Thoracic aorta (tissue), 2 donors: Measurements from ENCODE around the gene MTCL1. TPM values are rescaled to one million over a fixed set of nuclear protein-coding genes. Genes with fewer than 3 reads are reported as not detected.

Source experiments
- ATAC-seq: fragments of 150-250 bp; one replicate; pipeline ENCODE4 v1.8.0; 2017; ENCODE audit warnings: low read depth; ENCODE audit not compliant: insufficient number of reproducible peaks, low FRiP score
- DNase-seq: peaks from one replicate; pipeline ENCODE4 v3.0.0-alpha.2; 2020; ENCODE audit warnings: low spot score
- H3K27ac ChIP-seq, 2 donors: fragments of 200-600 bp; sonication (generic); 1 replicate in 1 of 2; 2 replicates in 1 of 2; pipeline ENCODE4 v1.5.1; 2016; ENCODE audit warnings: mild to moderate bottlenecking in 2 of 2, moderate library complexity in 2 of 2
- H3K27me3 ChIP-seq: fragments of 200-600 bp; sonication (generic); replicated peaks from 2 replicates; pipeline ENCODE4 v1.6.0; 2016; ENCODE audit warnings: mild to moderate bottlenecking; ENCODE audit not compliant: insufficient read depth
- H3K36me3 ChIP-seq: fragments of 200-600 bp; sonication (generic); one replicate; pipeline ENCODE4 v1.5.1; 2016
- H3K4me1 ChIP-seq, 2 donors: fragments of 200-600 bp; sonication (generic); 1 replicate in 1 of 2; 2 replicates in 1 of 2; pipeline versions ENCODE4 v1.5.1 to v1.6.0; 2016; ENCODE audit warnings: low read depth in 2 of 2, mild to moderate bottlenecking in 1 of 2; ENCODE audit not compliant: control insufficient read depth in 1 of 2
- H3K4me3 ChIP-seq: fragments of 200-600 bp; sonication (generic); 2 replicates; pipeline ENCODE4 v1.5.1; 2016; ENCODE audit warnings: mild to moderate bottlenecking
- H3K9me3 ChIP-seq: fragments of 200-600 bp; sonication (generic); 2 replicates; pipeline ENCODE4 v1.5.1; 2016
- CTCF ChIP-seq: fragments of 200-600 bp; sonication (generic); IDR thresholded peaks from one replicate; pipeline ENCODE4 v1.5.1; 2019; ENCODE audit warnings: antibody characterized with exemption
- total RNA-seq, 2 donors: library from RNA; depleted of rRNA; stranded (reverse); fragments of >200 nt; gene quantifications; one replicate each; pipeline versions ENCODE4 v1.1.0 to v1.2.3, GENCODE V29; 2016

The MTCL1 gene
- total RNA-seq, 2 donors from 2014 or later, result 9.9 to 23.3 TPM

GRCh38 chr18:8794156-8794933, 89.0 kb downstream of the MTCL1 start:
- TF ChIP-seq CTCF, result no peak
- DNase-seq (no peak), ATAC-seq (no peak)
- Histone ChIP-seq H3K36me3 (no peaks in the 10 kb centered on the region), H3K27ac (no peak overlapping the region), H3K4me1 (peaks cover 0 to under 1% of the 10 kb centered on the region in 2 donors), H3K9me3 (no peaks in the 10 kb centered on the region), H3K4me3 (no peak overlapping the region), H3K27me3 (no peaks in the 10 kb centered on the region)

- H3K27ac ChIP-seq, result no peak overlapping the region
- peaks cover 0 to 6% of the 10 kb centered on the region in 2 donors for H3K4me1 ChIP-seq
Observed at GRCh38 chr18:8794934-8795280, 89.6 kb downstream of the MTCL1 start.

GRCh38 chr18:8795586-8796325, 90.4 kb downstream of the MTCL1 start:
- no peaks in the 10 kb centered on the region for H3K9me3 ChIP-seq
- no peak overlapping the region for H3K4me3 ChIP-seq
- peaks cover under 1 to 6% of the 10 kb centered on the region in 2 donors for H3K4me1 ChIP-seq
- no peak for DNase-seq
- no peaks in the 10 kb centered on the region for H3K27me3 ChIP-seq
- ATAC-seq, result no peak
- no peaks in the 10 kb centered on the region for H3K36me3 ChIP-seq
- no peak overlapping the region for H3K27ac ChIP-seq
- TF ChIP-seq CTCF, result no peak

More at GRCh38 chr18:8794934-8795280, 89.6 kb downstream of the MTCL1 start:
- Histone ChIP-seq H3K36me3 (no peaks in the 10 kb centered on the region), H3K9me3 (no peaks in the 10 kb centered on the region), H3K4me3 (no peak overlapping the region), H3K27me3 (no peaks in the 10 kb centered on the region)
- no peak for TF ChIP-seq CTCF
- DNase-seq (no peak), ATAC-seq (no peak)

- no peak for ATAC-seq
- Histone ChIP-seq H3K4me1 (peaks cover 5 to 17% of the 10 kb centered on the region in 2 donors), H3K27ac (no peak overlapping the region), H3K27me3 (no peaks in the 10 kb centered on the region), H3K4me3 (no peak overlapping the region), H3K9me3 (no peaks in the 10 kb centered on the region), H3K36me3 (no peaks in the 10 kb centered on the region)
- no peak for DNase-seq
- TF ChIP-seq CTCF, result no peak
Observed at GRCh38 chr18:8797206-8797605, 91.8 kb downstream of the MTCL1 start.

- no peaks in the 10 kb centered on the region for H3K36me3 ChIP-seq
- ATAC-seq, result no peak
- H3K4me1 ChIP-seq, result peaks cover 5 to 18% of the 10 kb centered on the region in 2 donors
- DNase-seq, result no peak
- peak overlapping the region in 1 of 2 donors; percentile 81 for H3K27ac ChIP-seq
- H3K27me3 ChIP-seq, result no peaks in the 10 kb centered on the region
- no peak for TF ChIP-seq CTCF
- H3K4me3 ChIP-seq, result no peak overlapping the region
- no peaks in the 10 kb centered on the region for H3K9me3 ChIP-seq
Observed at GRCh38 chr18:8799001-8799400, 93.6 kb downstream of the MTCL1 start.
